ENCODE data around the gene ANO2. TPM values are rescaled to one million over a fixed set of nuclear protein-coding genes. Genes with fewer than 3 reads are reported as not detected.
"Not testable (repeated sequence)": the region's sequence is repeated elsewhere in the genome, so short reads cannot be mapped to it uniquely, and the experiment has no call there.

Gene ANO2
- polyA plus RNA-seq, 2 donors = 1.3 to 1.4 TPM

- Histone ChIP-seq H3K9me3 (ENCODE audit: control insufficient read depth in 2 of 2, insufficient read depth in 1 of 2, low read depth in 1 of 2, low read length in 1 of 2) (no peaks in the 10 kb centered on the region), H3K27me3 (ENCODE audit: control insufficient read depth in 1 of 2, insufficient read depth in 2 of 2, low read length in 2 of 2) (peaks cover 2% of the 10 kb centered on the region in 2 donors), H3K4me3 (ENCODE audit: low read depth in 1 of 2, low read length in 2 of 2) (no peak overlapping the region), H3K36me3 (ENCODE audit: control insufficient read depth in 2 of 2, insufficient read depth in 2 of 2, low read length in 1 of 2) (no peaks in the 10 kb centered on the region), H3K4me1 (ENCODE audit: control insufficient read depth in 2 of 2, insufficient read depth in 2 of 2, low read length in 1 of 2) (no peaks in the 10 kb centered on the region), H3K27ac (ENCODE audit: low read depth in 2 of 2, low read length in 1 of 2) (no peak overlapping the region)
- WGBS, 2 donors = 57 to 71% methylated on average over 15 of the region's 15 CpGs
Measured at GRCh38 chr12:5900533-5901205, 44.4 kb downstream of the ANO2 start.

DNA sequence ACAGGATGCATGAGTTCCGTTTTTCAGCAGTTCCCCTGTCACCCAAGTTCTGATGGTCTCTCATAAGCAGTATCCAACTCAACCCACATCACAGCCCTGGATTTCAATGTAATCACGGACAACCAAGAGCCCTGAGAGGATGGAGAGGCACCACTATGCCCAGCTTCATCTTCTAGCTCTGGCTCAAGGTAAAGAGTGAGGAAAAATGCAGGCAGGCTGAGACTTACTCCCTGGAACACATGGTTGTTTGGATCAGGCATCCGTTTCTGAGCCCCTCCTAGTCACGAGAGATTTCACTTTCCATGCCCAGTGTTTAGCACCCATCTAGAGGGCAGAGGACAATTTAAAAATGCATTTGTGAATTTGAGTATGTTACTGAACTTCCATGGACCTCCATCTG, 45.0 kb downstream of the ANO2 start:
- Histone ChIP-seq H3K36me3 (ENCODE audit: control insufficient read depth in 2 of 2, insufficient read depth in 2 of 2, low read length in 1 of 2) (no peaks in the 10 kb centered on the region), H3K4me1 (ENCODE audit: control insufficient read depth in 2 of 2, insufficient read depth in 2 of 2, low read length in 1 of 2) (no peaks in the 10 kb centered on the region), H3K9me3 (ENCODE audit: control insufficient read depth in 2 of 2, insufficient read depth in 1 of 2, low read depth in 1 of 2, low read length in 1 of 2) (no peaks in the 10 kb centered on the region), H3K4me3 (ENCODE audit: low read depth in 1 of 2, low read length in 2 of 2) (no peak overlapping the region), H3K27me3 (ENCODE audit: control insufficient read depth in 1 of 2, insufficient read depth in 2 of 2, low read length in 2 of 2) (peaks cover 2% of the 10 kb centered on the region in 2 donors), H3K27ac (ENCODE audit: low read depth in 2 of 2, low read length in 1 of 2) (no peak overlapping the region)
- 51 to 58% methylated on average over 4 of the region's 4 CpGs for WGBS, 2 donors

DNA sequence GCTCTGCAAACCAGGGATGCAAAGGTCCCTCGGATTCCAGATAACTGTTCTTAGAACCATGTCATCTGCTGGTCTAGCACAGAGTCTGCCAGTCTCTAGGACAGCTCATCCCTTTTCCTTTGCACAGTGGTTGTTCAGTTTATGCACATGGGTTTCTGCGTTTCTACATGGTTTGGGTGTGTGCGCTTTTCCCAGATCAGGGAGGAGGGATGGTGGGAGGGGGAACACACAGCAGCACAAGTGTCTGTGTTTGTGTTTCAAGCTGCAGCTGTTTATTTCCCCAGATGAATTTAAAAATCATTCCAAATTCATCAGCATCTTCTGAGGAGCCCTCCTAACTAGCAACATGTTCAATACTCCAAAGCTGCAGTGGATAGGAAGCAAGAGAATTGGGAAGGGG, 45.4 kb downstream of the ANO2 start:
- Histone ChIP-seq H3K27ac (ENCODE audit: low read depth in 2 of 2, low read length in 1 of 2) (no peak overlapping the region), H3K4me3 (ENCODE audit: low read depth in 1 of 2, low read length in 2 of 2) (no peak overlapping the region), H3K4me1 (ENCODE audit: control insufficient read depth in 2 of 2, insufficient read depth in 2 of 2, low read length in 1 of 2) (no peaks in the 10 kb centered on the region), H3K36me3 (ENCODE audit: control insufficient read depth in 2 of 2, insufficient read depth in 2 of 2, low read length in 1 of 2) (no peaks in the 10 kb centered on the region), H3K9me3 (ENCODE audit: control insufficient read depth in 2 of 2, insufficient read depth in 1 of 2, low read depth in 1 of 2, low read length in 1 of 2) (no peaks in the 10 kb centered on the region), H3K27me3 (ENCODE audit: control insufficient read depth in 1 of 2, insufficient read depth in 2 of 2, low read length in 2 of 2) (peaks cover 2% of the 10 kb centered on the region in 2 donors)
- WGBS, 2 donors = 77 to 79% methylated on average over 3 of the region's 3 CpGs

GRCh38 chr12:5898874-5899273, 46.2 kb downstream of the ANO2 start:
- Histone ChIP-seq H3K9me3 (ENCODE audit: control insufficient read depth in 2 of 2, insufficient read depth in 1 of 2, low read depth in 1 of 2, low read length in 1 of 2) (no peaks in the 10 kb centered on the region), H3K36me3 (ENCODE audit: control insufficient read depth in 2 of 2, insufficient read depth in 2 of 2, low read length in 1 of 2) (no peaks in the 10 kb centered on the region), H3K4me1 (ENCODE audit: control insufficient read depth in 2 of 2, insufficient read depth in 2 of 2, low read length in 1 of 2) (no peaks in the 10 kb centered on the region), H3K4me3 (ENCODE audit: low read depth in 1 of 2, low read length in 2 of 2) (no peak overlapping the region), H3K27ac (ENCODE audit: low read depth in 2 of 2, low read length in 1 of 2) (no peak overlapping the region), H3K27me3 (ENCODE audit: control insufficient read depth in 1 of 2, insufficient read depth in 2 of 2, low read length in 2 of 2) (peaks cover 2% of the 10 kb centered on the region in 2 donors)
- 80 to 84% methylated on average over 3 of the region's 3 CpGs for WGBS, 2 donors

DNA sequence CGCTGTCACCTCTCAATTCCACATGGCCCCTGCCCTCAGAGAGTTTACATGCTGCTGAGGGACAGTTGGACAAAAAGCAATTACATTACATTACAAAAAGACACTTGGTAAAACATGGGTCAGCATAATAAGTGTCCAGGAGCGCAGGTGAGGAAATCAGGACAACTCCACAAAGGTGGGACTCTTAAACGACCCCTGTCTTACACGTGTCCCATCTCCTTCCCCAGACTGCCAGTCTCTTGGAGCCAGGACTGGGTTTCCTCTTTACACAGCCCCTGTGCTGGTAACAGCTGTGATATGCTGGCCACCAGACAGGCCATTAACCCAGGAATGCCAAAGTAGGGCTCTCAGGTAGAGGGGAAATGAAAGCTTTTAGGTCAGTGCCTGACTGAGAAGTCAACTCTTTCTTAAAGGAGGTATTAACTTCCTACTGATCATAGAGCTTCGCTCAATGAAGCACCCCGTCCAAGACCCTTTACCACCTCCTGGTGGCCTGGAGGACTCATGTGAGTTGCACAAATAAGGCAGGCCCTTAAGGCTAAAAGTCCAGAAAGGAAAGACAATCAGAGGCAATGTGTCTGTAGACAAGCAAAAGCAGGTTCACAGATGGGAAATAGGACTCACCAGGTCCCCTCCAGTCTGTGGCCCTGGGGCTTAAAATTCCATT, 55.5 kb downstream of the ANO2 start:
- H3K4me3 ChIP-seq (ENCODE audit: low read depth in 1 of 2, low read length in 2 of 2) = no peak overlapping the region
- H3K27me3 ChIP-seq (ENCODE audit: control insufficient read depth in 1 of 2, insufficient read depth in 2 of 2, low read length in 2 of 2) = peaks cover 0 to 5% of the 10 kb centered on the region in 2 donors
- no peak overlapping the region for H3K27ac ChIP-seq (ENCODE audit: low read depth in 2 of 2, low read length in 1 of 2)
- no peaks in the 10 kb centered on the region for H3K4me1 ChIP-seq (ENCODE audit: control insufficient read depth in 2 of 2, insufficient read depth in 2 of 2, low read length in 1 of 2)
- WGBS, 2 donors = 89 to 92% methylated on average over 6 of the region's 6 CpGs
- H3K36me3 ChIP-seq (ENCODE audit: control insufficient read depth in 2 of 2, insufficient read depth in 2 of 2, low read length in 1 of 2) = no peaks in the 10 kb centered on the region
- peaks cover 0 to 3% of the 10 kb centered on the region in 2 donors for H3K9me3 ChIP-seq (ENCODE audit: control insufficient read depth in 2 of 2, insufficient read depth in 1 of 2, low read depth in 1 of 2, low read length in 1 of 2)

DNA sequence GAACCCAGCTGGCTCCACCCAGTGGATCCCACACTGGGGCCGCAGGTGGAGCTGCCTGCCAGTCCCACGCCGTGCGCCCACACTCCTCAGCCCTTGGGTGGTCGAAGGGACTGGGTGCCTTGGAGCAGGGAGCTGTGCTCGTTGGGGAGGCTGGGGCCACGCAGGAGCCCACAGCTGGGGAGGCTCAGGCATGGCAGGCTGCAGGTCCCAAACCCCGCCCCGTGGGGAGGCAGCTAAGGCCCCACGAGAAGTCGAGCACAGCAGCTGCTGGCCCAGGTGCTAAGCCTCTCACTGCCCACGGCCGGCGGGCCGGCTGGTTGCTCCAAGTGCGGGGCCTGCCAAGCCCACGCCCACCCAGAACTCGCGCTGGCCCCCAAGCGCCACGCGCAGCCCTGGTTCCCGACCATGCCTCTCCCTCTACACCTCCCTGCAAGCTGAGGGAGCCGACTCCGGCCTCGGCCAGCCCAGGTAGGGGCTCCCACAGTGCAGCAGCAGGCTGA, 56.2 kb downstream of the ANO2 start:
- Histone ChIP-seq H3K4me1 (ENCODE audit: control insufficient read depth in 2 of 2, insufficient read depth in 2 of 2, low read length in 1 of 2) (no peaks in the 10 kb centered on the region), H3K4me3 (ENCODE audit: low read depth in 1 of 2, low read length in 2 of 2) (no peak overlapping the region), H3K27me3 (ENCODE audit: control insufficient read depth in 1 of 2, insufficient read depth in 2 of 2, low read length in 2 of 2) (peaks cover 0 to 5% of the 10 kb centered on the region in 2 donors), H3K27ac (ENCODE audit: low read depth in 2 of 2, low read length in 1 of 2) (no peak overlapping the region), H3K9me3 (ENCODE audit: control insufficient read depth in 2 of 2, insufficient read depth in 1 of 2, low read depth in 1 of 2, low read length in 1 of 2) (peaks cover 0 to 3% of the 10 kb centered on the region in 2 donors), H3K36me3 (ENCODE audit: control insufficient read depth in 2 of 2, insufficient read depth in 2 of 2, low read length in 1 of 2) (no peaks in the 10 kb centered on the region)
- 87 to 93% methylated on average over 26 of the region's 26 CpGs for WGBS, 2 donors

DNA sequence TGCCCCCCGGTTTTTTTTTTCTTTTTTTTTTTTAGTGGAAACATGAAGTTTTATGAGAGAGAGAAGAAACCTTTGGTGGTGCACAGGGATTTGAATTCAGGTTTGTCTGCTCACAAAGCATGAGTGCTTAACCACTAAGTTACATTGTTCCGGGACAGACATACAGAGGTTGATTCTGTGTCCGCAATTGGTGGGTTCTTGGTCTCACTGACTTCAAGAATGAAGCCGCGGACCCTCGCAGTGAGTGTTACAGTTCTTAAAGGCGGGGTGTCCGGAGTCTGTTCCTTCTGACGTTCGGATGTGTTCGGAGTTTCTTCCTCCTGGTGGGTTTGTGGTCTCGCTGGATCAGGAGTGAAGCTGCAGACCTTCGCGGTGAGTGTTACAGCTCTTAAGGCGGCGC, 57.2 kb downstream of the ANO2 start:
- not testable (repeated sequence) for H3K27ac ChIP-seq (ENCODE audit: low read depth in 2 of 2, low read length in 1 of 2); H3K9me3 ChIP-seq (ENCODE audit: control insufficient read depth in 2 of 2, insufficient read depth in 1 of 2, low read depth in 1 of 2, low read length in 1 of 2); H3K27me3 ChIP-seq (ENCODE audit: control insufficient read depth in 1 of 2, insufficient read depth in 2 of 2, low read length in 2 of 2); H3K4me1 ChIP-seq (ENCODE audit: control insufficient read depth in 2 of 2, insufficient read depth in 2 of 2, low read length in 1 of 2); H3K36me3 ChIP-seq (ENCODE audit: control insufficient read depth in 2 of 2, insufficient read depth in 2 of 2, low read length in 1 of 2); H3K4me3 ChIP-seq (ENCODE audit: low read depth in 1 of 2, low read length in 2 of 2)
- WGBS, 2 donors = 75 to 82% methylated on average over 16 of the region's 16 CpGs

DNA sequence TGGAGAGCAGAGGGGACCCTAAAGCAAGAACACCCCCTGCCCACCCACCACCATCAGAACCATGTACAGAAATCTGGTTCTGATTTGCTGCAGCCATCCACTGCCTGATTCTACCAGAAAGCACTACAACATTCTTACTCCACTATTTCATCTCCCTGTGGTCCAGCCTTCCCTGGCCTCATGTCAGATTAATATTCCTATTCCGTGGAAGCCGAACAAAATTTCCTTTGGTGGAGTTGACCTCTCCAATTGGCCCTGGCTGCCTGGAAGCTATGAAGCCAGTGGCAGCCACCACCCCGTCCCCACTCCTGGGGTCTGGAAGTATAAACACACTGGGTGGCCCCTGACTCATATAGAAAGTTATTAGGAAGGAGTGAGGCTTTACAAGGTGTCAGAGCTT, 60.2 kb downstream of the ANO2 start:
- Histone ChIP-seq H3K27me3 (ENCODE audit: control insufficient read depth in 1 of 2, insufficient read depth in 2 of 2, low read length in 2 of 2) (peaks cover 0 to 7% of the 10 kb centered on the region in 2 donors), H3K27ac (ENCODE audit: low read depth in 2 of 2, low read length in 1 of 2) (no peak overlapping the region), H3K4me3 (ENCODE audit: low read depth in 1 of 2, low read length in 2 of 2) (no peak overlapping the region), H3K36me3 (ENCODE audit: control insufficient read depth in 2 of 2, insufficient read depth in 2 of 2, low read length in 1 of 2) (no peaks in the 10 kb centered on the region), H3K9me3 (ENCODE audit: control insufficient read depth in 2 of 2, insufficient read depth in 1 of 2, low read depth in 1 of 2, low read length in 1 of 2) (peaks cover 0 to 3% of the 10 kb centered on the region in 2 donors), H3K4me1 (ENCODE audit: control insufficient read depth in 2 of 2, insufficient read depth in 2 of 2, low read length in 1 of 2) (no peaks in the 10 kb centered on the region)
- WGBS, 2 donors = 60 to 80% methylated on average over 3 of the region's 3 CpGs

GRCh38 chr12:5884285-5884684, 60.8 kb downstream of the ANO2 start:
- Histone ChIP-seq H3K36me3 (ENCODE audit: control insufficient read depth in 2 of 2, insufficient read depth in 2 of 2, low read length in 1 of 2) (no peaks in the 10 kb centered on the region), H3K27me3 (ENCODE audit: control insufficient read depth in 1 of 2, insufficient read depth in 2 of 2, low read length in 2 of 2) (peaks cover 0 to 7% of the 10 kb centered on the region in 2 donors), H3K4me1 (ENCODE audit: control insufficient read depth in 2 of 2, insufficient read depth in 2 of 2, low read length in 1 of 2) (no peaks in the 10 kb centered on the region), H3K4me3 (ENCODE audit: low read depth in 1 of 2, low read length in 2 of 2) (no peak overlapping the region), H3K27ac (ENCODE audit: low read depth in 2 of 2, low read length in 1 of 2) (no peak overlapping the region), H3K9me3 (ENCODE audit: control insufficient read depth in 2 of 2, insufficient read depth in 1 of 2, low read depth in 1 of 2, low read length in 1 of 2) (peaks cover 0 to 3% of the 10 kb centered on the region in 2 donors)
- 87% methylated on average over 2 of the region's 2 CpGs for WGBS, 2 donors
